Motor neuron (in vitro differentiated cells): ENCODE measurements around the gene TTBK2. TPM values are rescaled to one million over a fixed set of nuclear protein-coding genes. Genes with fewer than 3 reads are reported as not detected.
A peak's percentile ranks its signal among the peaks of the same experiment; 100 is the strongest.
"Not testable (repeated sequence)": the region's sequence is repeated elsewhere in the genome, so short reads cannot be mapped to it uniquely, and the experiment has no call there.

ENCODE experiments used
- ATAC-seq, 8 experiments: fragments of 200-7000 bp; cut with Tn5 transposase; replicated peaks in 6 of 8; 2 replicates each; pipeline ENCODE4 v1.8.0; 2021; ENCODE audit warnings: mild to moderate bottlenecking in 8 of 8, moderate library complexity in 8 of 8
- H3K27ac ChIP-seq, 2 donors: fragments of 250-450 bp; sonication (Bioruptor Pico); 2 replicates each; pipeline ENCODE4 v1.9.0; 2021; ENCODE audit warnings: antibody characterized with exemption in 2 of 2, mild to moderate bottlenecking in 2 of 2, moderate library complexity in 1 of 2
- H3K4me1 ChIP-seq, 2 donors: fragments of 250-450 bp; sonication (Bioruptor Pico); replicated peaks in 1 of 2; 2 replicates each; pipeline ENCODE4 v1.6.1; 2021; ENCODE audit warnings: antibody characterized with exemption in 2 of 2, mild to moderate bottlenecking in 2 of 2, moderate library complexity in 1 of 2
- H3K4me3 ChIP-seq, 5 donors: fragments of 250-450 bp; sonication (Bioruptor Pico); 2 replicates each; pipeline ENCODE4 v1.9.0; 2021; ENCODE audit warnings: antibody characterized with exemption in 5 of 5, mild to moderate bottlenecking in 5 of 5, moderate library complexity in 4 of 5
- WGBS, 10 experiments: fragments of 450-650 bp; shearing (Covaris generic); methylation state at CpG; one replicate each; pipeline ENCODE4 v1.0.0; 2022; 5-methylcytosine and 5-hydroxymethylcytosine counted together
- in situ Hi-C, 9 experiments: fragments of 400-800 bp; cut with MboI; loops; one replicate each; pipeline ENCODE4 v1.15.0; 2021; ENCODE audit warnings: low sequenced_read_pairs in 9 of 9, low pct_unique_long_range_greater_than_20kb in 2 of 9; ENCODE audit not compliant: unreplicated experiment in 9 of 9
- total RNA-seq, 8 experiments: library from RNA; unstranded; fragments of 300-600 nt; gene quantifications; 2 replicates each; pipeline versions ENCODE4 v1.2.3 to v1.2.4, GENCODE V29; 2022

Gene TTBK2
- total RNA-seq, 8 experiments from 2014 or later = 7.6 to 26.0 (median 20.3) TPM

GRCh38 chr15:42802168-42802567 is 118.4 kb downstream of the TTBK2 start:
- in situ Hi-C loops = no loop called here

GRCh38 chr15:42800731-42801474 is 119.7 kb downstream of the TTBK2 start:
- no peak overlapping the region for H3K4me3 ChIP-seq
- no peak overlapping the region for H3K27ac ChIP-seq
- in situ Hi-C loops = no loop called here
- H3K4me1 ChIP-seq = no peaks in the 10 kb centered on the region
- no peak for ATAC-seq
- WGBS, 10 experiments = 0 to 100% (median 85%) methylated on average over 1 to 12 of the region's 22 CpGs

More at GRCh38 chr15:42802168-42802567, 118.4 kb downstream of the TTBK2 start:
- Histone ChIP-seq H3K4me3 (no peak overlapping the region), H3K27ac (no peak overlapping the region), H3K4me1 (no peaks in the 10 kb centered on the region)
- WGBS, 10 experiments = 80 to 100% (median 98%) methylated on average over 2 to 3 of the region's 8 CpGs; no CpG with 5 or more reads in 6 of the 10 experiments
- ATAC-seq = no peak

GRCh38 chr15:42798802-42799201 is 121.8 kb downstream of the TTBK2 start:
- Histone ChIP-seq H3K4me1 (no peaks in the 10 kb centered on the region), H3K27ac (no peak overlapping the region), H3K4me3 (no peak overlapping the region)
- no peak for ATAC-seq
- 87 to 97% (median 90%) methylated on average over 3 to 6 of the region's 11 CpGs; no CpG with 5 or more reads in 2 of the 10 experiments for WGBS, 10 experiments
- in situ Hi-C loops = no loop called here

- WGBS, 10 experiments = 74 to 100% (median 88%) methylated on average over 1 to 5 of the region's 5 CpGs
- in situ Hi-C loops = no loop called here
- no peak for ATAC-seq
- Histone ChIP-seq H3K4me1 (no peaks in the 10 kb centered on the region), H3K4me3 (no peak overlapping the region), H3K27ac (no peak overlapping the region)
Observed at GRCh38 chr15:42796955-42797782, 123.4 kb downstream of the TTBK2 start.

- in situ Hi-C loops = no loop called here
Observed at GRCh38 chr15:42788725-42789124, 131.9 kb downstream of the TTBK2 start.

GRCh38 chr15:42786978-42787377 is 133.6 kb downstream of the TTBK2 start:
- ATAC-seq = no peak
- in situ Hi-C loops = no loop called here

More at GRCh38 chr15:42788725-42789124, 131.9 kb downstream of the TTBK2 start:
- Histone ChIP-seq H3K27ac (no peak overlapping the region), H3K4me3 (no peak overlapping the region), H3K4me1 (no peaks in the 10 kb centered on the region)
- no peak for ATAC-seq

GRCh38 chr15:42785569-42785968 is 135.0 kb downstream of the TTBK2 start:
- H3K4me3 ChIP-seq = no peak overlapping the region
- in situ Hi-C loops = no loop called here
- ATAC-seq = no peak
- WGBS, 10 experiments = 71 to 100% (median 93%) methylated on average over 1 to 2 of the region's 2 CpGs; no CpG with 5 or more reads in 3 of the 10 experiments
- H3K4me1 ChIP-seq = no peaks in the 10 kb centered on the region
- no peak overlapping the region for H3K27ac ChIP-seq

More at GRCh38 chr15:42786978-42787377, 133.6 kb downstream of the TTBK2 start:
- 75 to 100% (median 90%) methylated on average over 2 to 5 of the region's 5 CpGs for WGBS, 10 experiments
- no peak overlapping the region for H3K27ac ChIP-seq
- no peak overlapping the region for H3K4me3 ChIP-seq
- no peaks in the 10 kb centered on the region for H3K4me1 ChIP-seq

- Histone ChIP-seq H3K4me3 (no peak overlapping the region), H3K27ac (no peak overlapping the region), H3K4me1 (no peaks in the 10 kb centered on the region)
- in situ Hi-C loops = no loop called here
- 67 to 100% (median 89%) methylated on average over 1 of the region's 1 CpG; no CpG with 5 or more reads in 3 of the 10 experiments for WGBS, 10 experiments
- ATAC-seq = no peak
Observed at GRCh38 chr15:42784705-42785104, 135.9 kb downstream of the TTBK2 start.

- no peak for ATAC-seq
- Histone ChIP-seq H3K4me3 (no peak overlapping the region), H3K27ac (no peak overlapping the region), H3K4me1 (no peaks in the 10 kb centered on the region)
- 92 to 100% (median 100%) methylated on average over 1 to 4 of the region's 4 CpGs; no CpG with 5 or more reads in 3 of the 10 experiments for WGBS, 10 experiments
- in situ Hi-C loops = no loop called here
Observed at GRCh38 chr15:42782716-42783115, 137.9 kb downstream of the TTBK2 start.

GRCh38 chr15:42775416-42775815 is 145.2 kb downstream of the TTBK2 start:
- no peak overlapping the region for H3K4me3 ChIP-seq
- WGBS, 10 experiments = 32 to 100% (median 96%) methylated on average over 1 to 2 of the region's 2 CpGs; no CpG with 5 or more reads in 4 of the 10 experiments
- H3K4me1 ChIP-seq = no peaks in the 10 kb centered on the region
- no peak overlapping the region for H3K27ac ChIP-seq
- in situ Hi-C loops = no loop called here
- ATAC-seq = peak in 2 of 8 experiments; percentile 49 to 52

- Histone ChIP-seq H3K4me1 (no peaks in the 10 kb centered on the region), H3K27ac (no peak overlapping the region), H3K4me3 (no peak overlapping the region)
- WGBS, 10 experiments = 79 to 100% (median 100%) methylated on average over 1 to 2 of the region's 2 CpGs; no CpG with 5 or more reads in 4 of the 10 experiments
- ATAC-seq = no peak
- in situ Hi-C loops = no loop called here
Observed at GRCh38 chr15:42772901-42773300, 147.7 kb downstream of the TTBK2 start.

- Histone ChIP-seq H3K4me1 (no peaks in the 10 kb centered on the region), H3K4me3 (no peak overlapping the region), H3K27ac (no peak overlapping the region)
- 70 to 94% (median 76%) methylated on average over 1 to 2 of the region's 2 CpGs; no CpG with 5 or more reads in 6 of the 10 experiments for WGBS, 10 experiments
- no peak for ATAC-seq
- in situ Hi-C loops = no loop called here
Observed at GRCh38 chr15:42772144-42772543, 148.4 kb downstream of the TTBK2 start.

GRCh38 chr15:42766109-42766508 is 154.5 kb downstream of the TTBK2 start:
- H3K27ac ChIP-seq, H3K4me1 ChIP-seq, H3K4me3 ChIP-seq, in situ Hi-C loops, ATAC-seq: not testable (repeated sequence)
- 75 to 100% (median 90%) methylated on average over 1 to 4 of the region's 4 CpGs; no CpG with 5 or more reads in 4 of the 10 experiments for WGBS, 10 experiments
